HG03354 (cell line): ENCODE results near the gene IRF6.
A peak's percentile ranks its signal among the peaks of the same experiment; 100 is the strongest.

Experiments
- ATAC-seq: cut with Tn5 transposase; IDR thresholded peaks from one replicate; pipeline ENCODE4 v1.9.1; 2021; ENCODE audit warnings: mild to moderate bottlenecking; ENCODE audit not compliant: unreplicated experiment, poor library complexity, severe bottlenecking

The IRF6 gene

GRCh38 chr1:209825591-209826434 is 19.9 kb upstream of the IRF6 start:
- no peak for ATAC-seq

GRCh38 chr1:209823143-209824041 is 17.4 kb upstream of the IRF6 start:
- ATAC-seq: peak; percentile 38

- no peak for ATAC-seq
These were observed 16.8 kb upstream of the IRF6 start for GRCh38 chr1:209822706-209823105.

DNA sequence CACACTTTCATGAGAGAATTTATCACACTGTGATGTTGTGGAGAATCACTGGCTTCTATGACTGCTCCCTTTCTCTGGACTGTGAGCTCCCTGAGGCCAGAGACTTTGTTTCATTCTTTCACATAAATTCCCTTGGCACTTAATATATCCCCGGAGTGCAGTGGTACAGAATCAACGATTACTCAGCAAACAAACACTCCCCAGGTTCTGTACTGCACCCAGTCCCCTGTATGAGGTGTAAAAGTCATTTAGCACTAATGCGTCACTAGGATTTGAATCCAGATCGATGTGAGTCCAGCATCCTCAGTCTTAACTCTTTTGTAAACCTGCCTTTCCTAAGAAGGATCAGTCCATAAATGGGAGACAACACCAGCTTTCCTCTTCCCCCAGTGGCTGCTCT is 15.0 kb upstream of the IRF6 start:
- no peak for ATAC-seq

DNA sequence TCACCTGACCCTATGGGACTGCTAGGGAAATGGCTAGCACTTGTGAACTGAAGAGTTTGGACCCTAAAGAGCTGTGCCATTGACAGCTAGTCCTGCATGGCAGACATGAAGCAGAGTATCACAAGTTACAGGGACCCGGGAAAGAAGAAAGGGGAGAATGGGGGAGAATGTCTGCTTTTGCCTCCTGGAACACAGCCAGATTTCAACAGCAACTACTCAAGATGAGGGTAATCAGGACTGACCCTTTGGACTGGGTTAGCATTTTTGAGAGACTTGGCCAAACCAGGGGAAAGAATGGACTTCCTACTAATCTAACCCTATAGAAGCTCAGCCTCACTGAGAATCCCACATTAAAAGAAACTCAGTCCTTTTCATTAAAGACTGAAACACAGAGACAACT is 13.1 kb upstream of the IRF6 start:
- no peak for ATAC-seq

DNA sequence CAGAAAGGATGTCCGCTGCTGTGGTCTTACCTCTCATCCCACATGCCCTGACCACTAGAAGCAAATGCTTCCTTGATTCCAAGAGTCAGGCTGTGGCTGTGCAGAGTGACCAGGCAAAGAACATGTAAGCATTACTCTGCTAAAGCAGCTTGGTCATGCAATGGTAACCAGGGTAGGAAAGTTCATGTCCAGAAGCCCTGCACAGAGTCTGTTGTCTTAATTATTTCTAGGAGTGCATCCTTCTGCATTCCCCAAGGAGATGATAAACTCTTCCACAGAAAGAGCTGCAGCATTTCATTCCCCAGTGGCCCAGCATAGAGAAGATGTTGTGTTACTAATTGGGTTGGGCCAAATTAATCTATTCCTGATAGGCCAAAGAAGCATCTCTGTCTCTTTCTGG is 11.7 kb upstream of the IRF6 start:
- ATAC-seq: no peak

- ATAC-seq: no peak
These were observed 11.0 kb upstream of the IRF6 start for GRCh38 chr1:209816923-209817322.

DNA sequence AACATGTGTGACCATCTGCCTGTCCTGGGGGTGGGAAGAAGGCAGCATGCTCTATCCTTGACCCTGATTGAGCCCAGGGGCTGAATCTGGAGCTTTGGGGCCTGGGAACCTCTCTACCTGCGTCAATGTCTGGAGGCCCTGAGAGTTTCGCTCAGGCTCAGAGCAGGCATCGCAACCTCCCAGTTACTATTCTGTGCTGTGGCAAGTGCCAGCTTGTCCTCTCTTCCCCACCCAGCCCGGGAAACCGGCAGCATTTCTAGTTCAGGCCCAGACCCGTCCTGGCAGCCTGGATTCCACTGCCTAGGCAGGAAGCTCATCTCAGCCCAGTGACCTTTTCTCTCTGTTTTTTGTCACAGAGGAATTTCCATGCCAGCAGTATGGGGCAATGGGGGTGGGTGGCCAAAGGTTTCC is 10.0 kb upstream of the IRF6 start:
- no peak for ATAC-seq

GRCh38 chr1:209815490-209815889 is 9.5 kb upstream of the IRF6 start:
- no peak for ATAC-seq

GRCh38 chr1:209813902-209814301 is 8.0 kb upstream of the IRF6 start:
- ATAC-seq: no peak

- no peak for ATAC-seq
These were observed 4.8 kb upstream of the IRF6 start for GRCh38 chr1:209810783-209811182.

DNA sequence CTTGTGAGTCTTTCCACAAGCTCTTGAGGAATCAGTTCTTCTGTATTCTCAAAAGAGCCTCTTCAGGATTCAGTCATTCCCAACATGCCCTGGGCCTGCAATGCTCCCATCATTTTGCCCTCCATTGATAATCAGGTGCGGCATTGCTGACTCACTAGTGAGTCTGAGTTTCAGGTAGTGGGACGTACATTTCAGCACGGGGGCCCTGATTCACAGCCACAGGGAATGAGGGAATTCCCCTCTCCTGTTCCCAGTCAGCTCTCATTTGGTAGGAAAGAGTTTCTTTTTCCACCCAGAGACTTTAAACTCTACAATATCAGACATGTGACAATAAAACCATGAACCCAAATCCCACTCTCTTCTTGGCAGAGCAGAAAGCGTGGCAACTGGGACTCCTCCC is 3.7 kb upstream of the IRF6 start:
- no peak for ATAC-seq

- ATAC-seq: no peak
These were observed 2.2 kb upstream of the IRF6 start for GRCh38 chr1:209808059-209808581.

GRCh38 chr1:209807509-209807908 is 1.6 kb upstream of the IRF6 start:
- no peak for ATAC-seq

GRCh38 chr1:209805341-209805781 is 581 bp downstream of the IRF6 start:
- no peak for ATAC-seq

GRCh38 chr1:209803568-209803967 is 2.4 kb downstream of the IRF6 start:
- no peak for ATAC-seq

DNA sequence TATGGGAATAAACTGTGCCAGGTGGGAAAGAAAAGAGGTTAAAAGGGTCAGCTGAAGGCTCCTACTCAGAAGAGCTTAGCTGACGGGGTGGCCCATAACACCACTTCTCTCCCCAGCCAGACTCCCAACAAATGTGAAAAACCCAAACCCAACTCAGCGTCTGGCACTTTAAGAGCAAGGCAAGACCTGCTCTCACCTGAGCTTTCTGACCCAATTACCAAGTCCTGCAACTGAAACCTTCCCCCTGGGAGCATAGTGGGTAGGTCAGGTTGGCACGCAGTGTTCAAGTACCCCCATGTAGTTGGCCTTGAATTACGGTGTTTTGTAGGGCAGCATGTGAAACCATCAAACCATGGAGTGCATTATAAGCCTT is 3.2 kb downstream of the IRF6 start:
- ATAC-seq: no peak

- no peak for ATAC-seq
These were observed 3.7 kb downstream of the IRF6 start for GRCh38 chr1:209802117-209802779.

DNA sequence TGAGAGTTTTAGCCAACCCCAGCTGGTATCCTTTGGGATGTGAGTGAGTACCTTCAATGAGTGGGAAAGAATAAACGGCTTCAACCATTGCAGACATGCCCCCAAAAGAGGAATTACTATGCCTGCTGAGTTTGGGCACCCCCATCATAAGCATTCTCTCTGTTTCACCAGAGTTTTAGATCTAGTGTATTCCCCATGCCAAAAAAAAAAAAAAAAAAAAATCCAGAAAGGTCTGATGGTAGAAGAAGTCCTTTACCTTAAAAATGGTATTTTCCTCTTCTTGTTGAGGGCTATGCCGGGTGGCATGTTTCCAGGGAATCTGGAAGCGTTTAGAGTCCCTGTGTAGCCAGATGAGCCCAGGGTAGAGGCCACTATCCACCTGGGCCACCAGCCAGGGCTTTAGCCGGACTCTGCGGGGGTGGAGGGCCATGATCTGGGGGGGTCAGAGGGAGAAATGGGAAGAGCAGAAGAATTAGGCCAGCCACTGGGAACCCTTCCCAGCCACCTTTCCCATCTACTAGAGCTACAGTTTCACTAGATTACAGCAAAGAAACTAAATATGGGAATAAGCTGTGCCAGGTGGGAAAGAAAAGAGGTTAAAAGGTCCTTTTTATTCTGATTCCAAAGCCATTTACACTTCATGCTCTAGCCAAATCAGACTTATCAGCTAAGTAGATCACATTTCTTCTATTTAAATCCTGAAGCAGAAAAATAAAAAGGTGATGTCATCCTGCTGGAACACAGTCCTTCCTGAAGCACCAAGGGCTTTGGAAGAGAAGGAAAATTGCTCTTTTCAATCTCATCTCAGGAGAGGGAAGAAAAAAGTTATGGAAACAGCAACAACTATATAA is 4.7 kb downstream of the IRF6 start:
- no peak for ATAC-seq
